SK-N-SH (cell line): ENCODE measurements around the gene PDZK1IP1. TPM values are rescaled to one million over a fixed set of nuclear protein-coding genes. Genes with fewer than 3 reads are reported as not detected.
"Not testable (repeated sequence)": the region's sequence is repeated elsewhere in the genome, so short reads cannot be mapped to it uniquely, and the experiment has no call there.

ENCODE experiments used
- CTCF ChIA-PET: fragments of 300-600, 350-600 bp; formaldehyde crosslinking; extraction: SDS; loops from one replicate; lab custom pipeline; 2021; lab: Yijun Ruan, JAX
- POLR2A ChIA-PET: fragments of 350-600 bp; sonication (Branson Sonifier 250); formaldehyde crosslinking; extraction: SDS; loops from one replicate; lab custom pipeline; 2020; ENCODE audit warnings: antibody characterized with exemption, inconsistent platforms; lab: Yijun Ruan, JAX
- DNase-seq: peaks from one replicate; pipeline ENCODE4 v3.0.0; 2012
- H2AFZ ChIP-seq: fragments of 200-600 bp; sonication (generic); 2 replicates; pipeline ENCODE4 v1.8.1; 2016; ENCODE audit warnings: antibody characterized with exemption, mild to moderate bottlenecking, low read depth
- H3F3A ChIP-seq: fragments of 200-600 bp; sonication (generic); replicated peaks from 2 replicates; pipeline ENCODE3; 2016; ENCODE audit warnings: antibody characterized with exemption, mild to moderate bottlenecking; ENCODE audit not compliant: insufficient read depth
- H3K27ac ChIP-seq, 2 experiments: fragments of 200-500 bp in 1 of 2; fragments of 200-600 bp in 1 of 2; sonication (Bioruptor generic) in 1 of 2; sonication (generic), shearing (Covaris generic) in 1 of 2; 2 replicates each; pipeline versions ENCODE4 v1.5.1 to v1.6.1; 2014 to 2016; ENCODE audit warnings: low read depth in 2 of 2, inconsistent platforms in 1 of 2, low read length in 1 of 2, mild to moderate bottlenecking in 1 of 2, mixed read lengths in 1 of 2
- H3K27me3 ChIP-seq: fragments of 200-600 bp; sonication (generic), shearing (Covaris generic); 2 replicates; pipeline ENCODE4 v1.6.1; 2016; ENCODE audit warnings: mixed run types; ENCODE audit not compliant: insufficient read depth
- H3K36me3 ChIP-seq, 2 experiments: fragments of 200-500 bp in 1 of 2; fragments of 200-600 bp in 1 of 2; sonication (Bioruptor generic) in 1 of 2; sonication (generic) in 1 of 2; replicated peaks in 1 of 2; 2 replicates each; pipeline versions ENCODE3 to v1.5.1; 2014 to 2016; ENCODE audit warnings: low read length in 1 of 2, mild to moderate bottlenecking in 1 of 2; ENCODE audit not compliant: insufficient read depth in 2 of 2, control insufficient read depth in 1 of 2
- H3K4me1 ChIP-seq, 2 experiments: fragments of 200-500 bp in 1 of 2; fragments of 200-600 bp in 1 of 2; sonication (Bioruptor generic) in 1 of 2; sonication (generic), shearing (Covaris generic) in 1 of 2; 2 replicates each; pipeline versions ENCODE4 v1.5.1 to v1.6.1; 2014 to 2016; ENCODE audit warnings: low read depth in 1 of 2, low read length in 1 of 2, mixed run types in 1 of 2; ENCODE audit not compliant: insufficient read depth in 2 of 2, control insufficient read depth in 1 of 2
- H3K4me2 ChIP-seq: fragments of 200-600 bp; sonication (generic), shearing (Covaris generic); 2 replicates; pipeline ENCODE4 v1.6.1; 2017; ENCODE audit warnings: mixed run types
- H3K4me3 ChIP-seq, 2 experiments: fragments of 200-500 bp in 1 of 2; fragments of 200-600 bp in 1 of 2; sonication (Bioruptor generic) in 1 of 2; sonication (generic), shearing (Covaris generic) in 1 of 2; 2 replicates each; pipeline versions ENCODE4 v1.5.1 to v1.8.1; 2014 to 2016; ENCODE audit warnings: low read depth in 2 of 2, inconsistent platforms in 1 of 2, low read length in 1 of 2, mild to moderate bottlenecking in 1 of 2, mixed read lengths in 1 of 2, moderate library complexity in 1 of 2
- H3K79me2 ChIP-seq: fragments of 200-600 bp; sonication (generic); 2 replicates; pipeline ENCODE4 v1.8.1; 2017; ENCODE audit warnings: mild to moderate bottlenecking; ENCODE audit not compliant: insufficient read depth
- H3K9ac ChIP-seq: fragments of 200-600 bp; sonication (generic); 2 replicates; pipeline ENCODE4 v1.6.1; 2017; ENCODE audit warnings: mixed run types
- H3K9me2 ChIP-seq: fragments of 200-600 bp; sonication (generic); 2 replicates; pipeline ENCODE4 v1.6.1; 2017; ENCODE audit warnings: mixed run types
- H3K9me3 ChIP-seq: fragments of 200-600 bp; sonication (generic); 2 replicates; pipeline ENCODE4 v1.6.1; 2017; ENCODE audit warnings: mixed run types, mild to moderate bottlenecking, moderate library complexity
- H4K20me1 ChIP-seq: fragments of 200-600 bp; sonication (generic); 2 replicates; pipeline ENCODE4 v1.6.1; 2017; ENCODE audit warnings: mild to moderate bottlenecking, mixed run types; ENCODE audit not compliant: insufficient read depth
- CHD2 ChIP-seq: fragments of 150-350 bp; IDR thresholded peaks from 2 replicates; pipeline ENCODE4 v1.6.1; 2018; ENCODE audit warnings: low read length; ENCODE audit not compliant: partially characterized antibody
- EP300 ChIP-seq, 2 experiments: IDR thresholded peaks; 2 replicates each; pipeline versions ENCODE4 v1.4.0 to v1.6.1; 2012; ENCODE audit warnings: borderline replicate concordance in 1 of 2, low read depth in 1 of 2, low read length in 1 of 2
- FOXJ3 ChIP-seq: sonication (generic); formaldehyde crosslinking; IDR thresholded peaks from 2 replicates; pipeline ENCODE4 v1.5.1; 2020; ENCODE audit warnings: mild to moderate bottlenecking, missing genetic modification reagents
- FOXM1 ChIP-seq: IDR thresholded peaks from 2 replicates; pipeline ENCODE4 v1.4.0; 2012; ENCODE audit warnings: low read depth, mild to moderate bottlenecking
- MEF2A ChIP-seq: IDR thresholded peaks from 2 replicates; pipeline ENCODE4 v1.4.0; 2012; ENCODE audit warnings: low read depth, borderline replicate concordance
- PBX3 ChIP-seq: IDR thresholded peaks from 2 replicates; pipeline ENCODE4; 2012
- RFX5 ChIP-seq: IDR thresholded peaks from 2 replicates; pipeline ENCODE4 v1.6.1; 2012; ENCODE audit warnings: mild to moderate bottlenecking, improper control_type of control experiment, low read length
- RXRA ChIP-seq: IDR thresholded peaks from 2 replicates; pipeline ENCODE4 v1.4.0; 2012; ENCODE audit warnings: low read depth, mild to moderate bottlenecking, borderline replicate concordance
- TEAD4 ChIP-seq: IDR thresholded peaks from 2 replicates; pipeline ENCODE4 v1.4.0; 2012; ENCODE audit warnings: mild to moderate bottlenecking, borderline replicate concordance; ENCODE audit not compliant: insufficient read depth
- YY1 ChIP-seq: IDR thresholded peaks from 2 replicates; pipeline ENCODE4 v1.4.0; 2012; ENCODE audit warnings: low read depth, mild to moderate bottlenecking
- WGBS: methylation state at CpG from one replicate; pipeline ENCODE4 v1.1.6; 2017; ENCODE audit warnings: low lambda C conversion rate; 5-methylcytosine and 5-hydroxymethylcytosine counted together
- polyA plus RNA-seq, 3 experiments: library from polyadenylated mRNA; depleted of rRNA; stranded (reverse); fragments of >200 nt; gene quantifications; 2 replicates each; pipeline ENCODE4 v1.2.3, GENCODE V29; 2012

The PDZK1IP1 gene
- polyA plus RNA-seq, 1 of the 3 experiments (the other 2 are of a cell fraction), result not detected

GRCh38 chr1:47198214-47198613 lies 8.4 kb upstream of the PDZK1IP1 start:
- H3K9ac ChIP-seq, result no peak overlapping the region
- H4K20me1 ChIP-seq, result no peaks in the 10 kb centered on the region
- peaks cover 24% of the 10 kb centered on the region for H3K27me3 ChIP-seq
- H2AFZ ChIP-seq, result no peak overlapping the region
- H3K4me3 ChIP-seq, result no peak overlapping the region
- TF ChIP-seq MEF2A (no peak), RXRA (no peak), CHD2 (no peak), RFX5 (no peak), YY1 (no peak), TEAD4 (no peak), FOXM1 (no peak)
- no peak overlapping the region for H3K27ac ChIP-seq
- H3K4me1 ChIP-seq, result no peaks in the 10 kb centered on the region
- ChIA-PET CTCF (interaction anchor here (0.7 to 2.2 kb wide), 4 partner anchors 8 to 234 kb away, joined by 3 to 8 read pairs (median 3); partner anchors contain the start of gene PDZK1IP1), POLR2A (no interaction called here)
- no peaks in the 10 kb centered on the region for H3F3A ChIP-seq
- H3K79me2 ChIP-seq, result no peaks in the 10 kb centered on the region
- H3K9me3 ChIP-seq, result no peaks in the 10 kb centered on the region
- H3K36me3 ChIP-seq, result no peaks in the 10 kb centered on the region
- 61% methylated on average over 4 of the region's 4 CpGs for WGBS
- H3K4me2 ChIP-seq, result no peak overlapping the region
- H3K9me2 ChIP-seq, result no peaks in the 10 kb centered on the region
- DNase-seq, result no peak

- TF ChIP-seq FOXJ3 (CRISPR knock-in tag) (no peak), EP300 (IDR thresholded peaks at IDR 0.05; ENCODE audit: borderline replicate concordance in 1 of 2, low read depth in 1 of 2, low read length in 1 of 2) (no peak), PBX3 (no peak)
- Histone ChIP-seq H3K9me3 (no peaks in the 10 kb centered on the region), H3K79me2 (no peaks in the 10 kb centered on the region), H3K27ac (no peak overlapping the region), H3K36me3 (no peaks in the 10 kb centered on the region), H3K4me3 (no peak overlapping the region), H3K4me2 (no peak overlapping the region), H3K9me2 (no peaks in the 10 kb centered on the region), H3K27me3 (peaks cover 24% of the 10 kb centered on the region), H4K20me1 (no peaks in the 10 kb centered on the region), H3F3A (no peaks in the 10 kb centered on the region), H3K9ac (no peak overlapping the region), H3K4me1 (peaks cover 0 to 3% of the 10 kb centered on the region in 2 experiments; a peak in 1 of 4 replicates), H2AFZ (no peak overlapping the region)
- ChIA-PET CTCF (interaction anchor here (0.7 to 10.7 kb wide), 3 partner anchors 15 to 240 kb away, joined by 3 to 143 read pairs (median 9); no protein-coding TSS in a partner anchor), POLR2A (no interaction called here)
- 25% methylated on average over 2 of the region's 3 CpGs for WGBS
- DNase-seq, result no peak
Measured at GRCh38 chr1:47196622-47197021, 6.8 kb upstream of the PDZK1IP1 start.

DNA sequence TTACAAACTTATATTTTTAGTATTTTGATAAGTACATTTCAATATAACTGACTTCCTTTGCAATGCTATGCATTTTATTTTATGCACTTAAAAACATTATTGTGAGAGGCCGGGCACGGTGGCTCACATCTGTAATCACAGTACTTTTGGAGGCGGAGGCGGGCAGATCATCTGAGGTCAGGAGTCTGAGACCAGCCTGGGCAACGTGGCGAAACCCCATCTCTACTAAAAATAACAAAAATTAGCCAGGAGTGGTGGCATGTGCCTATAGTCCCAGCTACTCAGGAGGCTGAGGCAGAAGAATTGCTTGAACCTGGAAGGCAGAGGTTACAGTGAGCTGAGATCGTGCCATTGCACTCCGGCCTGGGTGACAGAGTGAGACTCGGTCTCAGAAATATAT lies 6.1 kb upstream of the PDZK1IP1 start:
- H3K27ac ChIP-seq, H3K4me3 ChIP-seq, H3K79me2 ChIP-seq, H3K9ac ChIP-seq, H3K4me2 ChIP-seq, H3F3A ChIP-seq, H2AFZ ChIP-seq, DNase-seq, H4K20me1 ChIP-seq, H3K4me1 ChIP-seq, POLR2A ChIA-PET, H3K9me2 ChIP-seq, H3K9me3 ChIP-seq, H3K36me3 ChIP-seq: not testable (repeated sequence)
- WGBS, result 56% methylated on average over 9 of the region's 9 CpGs
- peaks cover 20% of the 10 kb centered on the region for H3K27me3 ChIP-seq
- CTCF ChIA-PET, result interaction anchor here (2.4 to 10.7 kb wide), 2 partner anchors 14 to 21 kb away, joined by 9 to 143 read pairs; no protein-coding TSS in a partner anchor
